HepG2 (cell line): ENCODE measurements around the gene TMEM45A. TPM values are rescaled to one million over a fixed set of nuclear protein-coding genes. Genes with fewer than 3 reads are reported as not detected.

Source experiments
- ATF1 ChIP-seq: IDR thresholded peaks from 2 replicates; pipeline ENCODE4 v1.6.1; 2016; ENCODE audit warnings: mild to moderate bottlenecking, control low read depth
- FOXA3 ChIP-seq: IDR thresholded peaks from 2 replicates; pipeline ENCODE4 v1.6.1; 2016; ENCODE audit warnings: missing genetic modification reagents, missing compliant biosample characterization
- MBD4 ChIP-seq: IDR thresholded peaks from 2 replicates; pipeline ENCODE4 v1.6.1; 2012; ENCODE audit warnings: low read length, inconsistent platforms, borderline replicate concordance
- MEIS1 ChIP-seq: sonication (generic); formaldehyde crosslinking; IDR thresholded peaks from 2 replicates; pipeline ENCODE4 v1.9.0; 2021; ENCODE audit warnings: mild to moderate bottlenecking, missing genetic modification reagents, moderate library complexity, borderline replicate concordance
- MZF1 ChIP-seq: sonication (generic); formaldehyde crosslinking; IDR thresholded peaks from 2 replicates; pipeline ENCODE4 v1.8.1; 2023; ENCODE audit warnings: mild to moderate bottlenecking, missing genetic modification reagents, borderline replicate concordance
- NFKBIZ ChIP-seq: IDR thresholded peaks from 2 replicates; pipeline ENCODE4 v1.6.1; 2018; ENCODE audit warnings: missing genetic modification reagents, missing compliant biosample characterization
- NONO ChIP-seq, 2 experiments: fragments of 450-650 bp in 1 of 2; sonication (generic) in 1 of 2; formaldehyde crosslinking in 1 of 2; IDR thresholded peaks in 1 of 2; conservative IDR thresholded peaks in 1 of 2; 2 replicates each; pipeline versions ENCODE4 v1.6.1 to v1.8.0; 2017 to 2022; ENCODE audit warnings: mild to moderate bottlenecking in 1 of 2, missing genetic modification reagents in 1 of 2, moderate library complexity in 1 of 2
- RXRA ChIP-seq: sonication (generic); formaldehyde crosslinking; IDR thresholded peaks from 2 replicates; pipeline ENCODE4 v1.5.1; 2020; ENCODE audit warnings: missing genetic modification reagents
- SPEN ChIP-seq: sonication (generic); formaldehyde crosslinking; IDR thresholded peaks from 2 replicates; pipeline ENCODE4 v1.5.1; 2020; ENCODE audit warnings: low read depth, mild to moderate bottlenecking, missing genetic modification reagents
- STAT5B ChIP-seq: sonication (generic); formaldehyde crosslinking; IDR thresholded peaks from 2 replicates; pipeline ENCODE4 v1.4.0; 2020; ENCODE audit warnings: missing genetic modification reagents
- ZNF256 ChIP-seq: sonication (generic); formaldehyde crosslinking; conservative IDR thresholded peaks from 2 replicates; pipeline ENCODE4 v1.4.0; 2020; ENCODE audit warnings: missing genetic modification reagents
- polyA plus RNA-seq, 8 experiments: library from polyadenylated mRNA; depleted of rRNA in 3 of 8; stranded (reverse) in 7 of 8; unstranded in 1 of 8; fragments of >200 nt; fragmentation: Illumina TruSeq in 4 of 8; extraction: Trizol in 4 of 8; gene quantifications; 2 replicates each; pipeline versions ENCODE4 v1.2.1 to v1.2.3, GENCODE V29; 2011 to 2016; ENCODE audit warnings: low read depth in 4 of 8, missing spikeins in 1 of 8, mixed read lengths in 1 of 8; ENCODE audit not compliant: insufficient read depth in 1 of 8
- total RNA-seq, 5 experiments: library from RNA; depleted of rRNA; stranded (reverse); fragments of >200 nt; fragmentation: Illumina TruSeq; extraction: Trizol; gene quantifications; 2 replicates each; pipeline ENCODE4 v1.2.3, GENCODE V29; 2016; ENCODE audit warnings: low read depth in 1 of 5
- TF ChIP-seq, protein P1 (sequence below): sonication (generic); formaldehyde crosslinking; IDR thresholded peaks from 2 replicates; pipeline ENCODE4 v1.8.1; 2023; ENCODE audit warnings: missing genetic modification reagents, inconsistent platforms, borderline replicate concordance
- TF ChIP-seq, protein P2 (sequence below): IDR thresholded peaks from 2 replicates; pipeline ENCODE4 v1.6.1; 2016; ENCODE audit warnings: missing compliant biosample characterization, missing genetic modification reagents, borderline replicate concordance
- TF ChIP-seq, protein P3 (sequence below): sonication (generic); formaldehyde crosslinking; IDR thresholded peaks from 2 replicates; pipeline ENCODE4 v1.8.0; 2022; ENCODE audit warnings: mild to moderate bottlenecking, missing genetic modification reagents, moderate library complexity
- TF ChIP-seq, protein P4 (sequence below): sonication (generic); formaldehyde crosslinking; IDR thresholded peaks from 2 replicates; pipeline ENCODE4 v1.5.0; 2020; ENCODE audit warnings: missing genetic modification reagents
- TF ChIP-seq, protein P5 (sequence below): sonication (generic); formaldehyde crosslinking; conservative IDR thresholded peaks from 2 replicates; pipeline ENCODE4 v1.4.0; 2020; ENCODE audit warnings: missing genetic modification reagents
- TF ChIP-seq, protein P6 (sequence below): IDR thresholded peaks from 2 replicates; pipeline ENCODE4 v1.6.1; 2012; ENCODE audit warnings: low read depth, low read length, improper control_type of control experiment

The TMEM45A gene
- total and polyA plus RNA-seq, 2 of the 13 experiments (the other 11 are each of a cell fraction or from before 2014, with no cell fraction given) = 14.8 to 38.5 TPM

DNA sequence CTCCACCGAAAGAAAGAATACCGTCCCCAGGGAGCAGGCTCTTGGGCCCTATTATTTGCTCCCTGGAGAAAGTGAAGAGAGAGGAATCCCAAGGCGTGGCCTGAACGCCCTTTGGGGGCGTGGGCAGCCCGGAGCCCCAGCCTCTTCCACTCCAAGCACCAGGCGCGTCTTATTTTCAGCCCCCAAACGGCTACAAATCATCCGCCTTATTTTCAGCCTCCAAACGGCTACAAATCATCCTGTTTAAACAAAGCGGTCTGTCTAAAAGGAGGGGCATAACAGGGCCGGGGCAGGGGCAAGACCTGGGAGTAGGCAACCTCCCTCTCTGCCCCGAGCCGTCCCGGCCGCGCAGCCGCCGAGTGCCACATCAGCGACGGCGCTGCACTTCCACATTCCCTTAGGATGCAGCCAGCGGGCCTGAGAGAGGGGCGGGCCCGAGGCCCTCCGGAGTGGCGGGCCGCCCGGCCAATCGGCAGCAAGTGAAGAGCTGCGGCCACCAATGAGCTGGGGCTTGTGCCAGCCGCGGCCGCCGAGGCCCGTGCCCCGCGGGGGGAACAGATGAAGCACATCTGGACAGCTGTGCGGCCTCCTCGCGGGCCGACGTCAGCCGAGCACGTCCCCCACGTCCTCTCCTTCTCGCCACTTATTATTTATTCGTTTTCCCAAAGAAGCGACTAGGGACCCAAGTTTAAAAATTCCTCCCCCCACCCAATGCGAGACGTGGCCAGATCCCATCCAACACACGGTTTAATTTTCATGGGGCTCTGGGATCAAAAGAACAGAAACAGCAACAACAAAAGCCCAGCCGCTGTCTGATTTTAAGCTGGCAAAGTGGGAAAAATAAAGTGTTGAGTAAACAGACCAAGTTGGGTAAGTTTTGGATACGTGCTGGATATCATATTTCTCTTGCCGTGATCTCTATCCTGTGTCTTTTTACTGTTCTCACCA, at the start of gene TMEM45A (continued):
- TF ChIP-seq, protein P1, sequence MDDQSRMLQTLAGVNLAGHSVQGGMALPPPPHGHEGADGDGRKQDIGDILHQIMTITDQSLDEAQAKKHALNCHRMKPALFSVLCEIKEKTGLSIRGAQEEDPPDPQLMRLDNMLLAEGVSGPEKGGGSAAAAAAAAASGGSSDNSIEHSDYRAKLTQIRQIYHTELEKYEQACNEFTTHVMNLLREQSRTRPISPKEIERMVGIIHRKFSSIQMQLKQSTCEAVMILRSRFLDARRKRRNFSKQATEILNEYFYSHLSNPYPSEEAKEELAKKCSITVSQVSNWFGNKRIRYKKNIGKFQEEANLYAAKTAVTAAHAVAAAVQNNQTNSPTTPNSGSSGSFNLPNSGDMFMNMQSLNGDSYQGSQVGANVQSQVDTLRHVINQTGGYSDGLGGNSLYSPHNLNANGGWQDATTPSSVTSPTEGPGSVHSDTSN (CRISPR knock-in tag) = peak; percentile 96; the same call in 1 of the 2 replicates
- TF ChIP-seq NONO (IDR thresholded peaks at IDR 0.05) (no peak), NONO (CRISPR knock-in tag; conservative IDR thresholded peaks at IDR 0.05) (0 out of 2 replicates have a peak, but pooled peaks have one; percentile 56), FOXA3 (CRISPR knock-in tag) (peak; percentile 35; the same call in 1 of the 2 replicates), MZF1 (no peak), MBD4 (no peak), SPEN (CRISPR knock-in tag) (peak; percentile 86), ZNF256 (CRISPR knock-in tag) (peak; percentile 94), STAT5B (CRISPR knock-in tag) (no peak), NFKBIZ (no peak), RXRA (no peak; the same call in 1 of the 2 replicates), MEIS1 (CRISPR knock-in tag) (peak; percentile 83; the same call in 1 of the 2 replicates), ATF1 (CRISPR knock-in tag) (peak; percentile 60)
- TF ChIP-seq, protein P2, sequence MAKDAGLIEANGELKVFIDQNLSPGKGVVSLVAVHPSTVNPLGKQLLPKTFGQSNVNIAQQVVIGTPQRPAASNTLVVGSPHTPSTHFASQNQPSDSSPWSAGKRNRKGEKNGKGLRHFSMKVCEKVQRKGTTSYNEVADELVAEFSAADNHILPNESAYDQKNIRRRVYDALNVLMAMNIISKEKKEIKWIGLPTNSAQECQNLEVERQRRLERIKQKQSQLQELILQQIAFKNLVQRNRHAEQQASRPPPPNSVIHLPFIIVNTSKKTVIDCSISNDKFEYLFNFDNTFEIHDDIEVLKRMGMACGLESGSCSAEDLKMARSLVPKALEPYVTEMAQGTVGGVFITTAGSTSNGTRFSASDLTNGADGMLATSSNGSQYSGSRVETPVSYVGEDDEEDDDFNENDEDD = peak; percentile 76; the same call in 1 of the 2 replicates
- TF ChIP-seq, protein P3, sequence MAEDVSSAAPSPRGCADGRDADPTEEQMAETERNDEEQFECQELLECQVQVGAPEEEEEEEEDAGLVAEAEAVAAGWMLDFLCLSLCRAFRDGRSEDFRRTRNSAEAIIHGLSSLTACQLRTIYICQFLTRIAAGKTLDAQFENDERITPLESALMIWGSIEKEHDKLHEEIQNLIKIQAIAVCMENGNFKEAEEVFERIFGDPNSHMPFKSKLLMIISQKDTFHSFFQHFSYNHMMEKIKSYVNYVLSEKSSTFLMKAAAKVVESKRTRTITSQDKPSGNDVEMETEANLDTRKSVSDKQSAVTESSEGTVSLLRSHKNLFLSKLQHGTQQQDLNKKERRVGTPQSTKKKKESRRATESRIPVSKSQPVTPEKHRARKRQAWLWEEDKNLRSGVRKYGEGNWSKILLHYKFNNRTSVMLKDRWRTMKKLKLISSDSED (CRISPR knock-in tag) = no peak
- TF ChIP-seq, protein P4, sequence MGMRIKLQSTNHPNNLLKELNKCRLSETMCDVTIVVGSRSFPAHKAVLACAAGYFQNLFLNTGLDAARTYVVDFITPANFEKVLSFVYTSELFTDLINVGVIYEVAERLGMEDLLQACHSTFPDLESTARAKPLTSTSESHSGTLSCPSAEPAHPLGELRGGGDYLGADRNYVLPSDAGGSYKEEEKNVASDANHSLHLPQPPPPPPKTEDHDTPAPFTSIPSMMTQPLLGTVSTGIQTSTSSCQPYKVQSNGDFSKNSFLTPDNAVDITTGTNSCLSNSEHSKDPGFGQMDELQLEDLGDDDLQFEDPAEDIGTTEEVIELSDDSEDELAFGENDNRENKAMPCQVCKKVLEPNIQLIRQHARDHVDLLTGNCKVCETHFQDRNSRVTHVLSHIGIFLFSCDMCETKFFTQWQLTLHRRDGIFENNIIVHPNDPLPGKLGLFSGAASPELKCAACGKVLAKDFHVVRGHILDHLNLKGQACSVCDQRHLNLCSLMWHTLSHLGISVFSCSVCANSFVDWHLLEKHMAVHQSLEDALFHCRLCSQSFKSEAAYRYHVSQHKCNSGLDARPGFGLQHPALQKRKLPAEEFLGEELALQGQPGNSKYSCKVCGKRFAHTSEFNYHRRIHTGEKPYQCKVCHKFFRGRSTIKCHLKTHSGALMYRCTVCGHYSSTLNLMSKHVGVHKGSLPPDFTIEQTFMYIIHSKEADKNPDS (CRISPR knock-in tag) = no peak
- TF ChIP-seq, protein P5, sequence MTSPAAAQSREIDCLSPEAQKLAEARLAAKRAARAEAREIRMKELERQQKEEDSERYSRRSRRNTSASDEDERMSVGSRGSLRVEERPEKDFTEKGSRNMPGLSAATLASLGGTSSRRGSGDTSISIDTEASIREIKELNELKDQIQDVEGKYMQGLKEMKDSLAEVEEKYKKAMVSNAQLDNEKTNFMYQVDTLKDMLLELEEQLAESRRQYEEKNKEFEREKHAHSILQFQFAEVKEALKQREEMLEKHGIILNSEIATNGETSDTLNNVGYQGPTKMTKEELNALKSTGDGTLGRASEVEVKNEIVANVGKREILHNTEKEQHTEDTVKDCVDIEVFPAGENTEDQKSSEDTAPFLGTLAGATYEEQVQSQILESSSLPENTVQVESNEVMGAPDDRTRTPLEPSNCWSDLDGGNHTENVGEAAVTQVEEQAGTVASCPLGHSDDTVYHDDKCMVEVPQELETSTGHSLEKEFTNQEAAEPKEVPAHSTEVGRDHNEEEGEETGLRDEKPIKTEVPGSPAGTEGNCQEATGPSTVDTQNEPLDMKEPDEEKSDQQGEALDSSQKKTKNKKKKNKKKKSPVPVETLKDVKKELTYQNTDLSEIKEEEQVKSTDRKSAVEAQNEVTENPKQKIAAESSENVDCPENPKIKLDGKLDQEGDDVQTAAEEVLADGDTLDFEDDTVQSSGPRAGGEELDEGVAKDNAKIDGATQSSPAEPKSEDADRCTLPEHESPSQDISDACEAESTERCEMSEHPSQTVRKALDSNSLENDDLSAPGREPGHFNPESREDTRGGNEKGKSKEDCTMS (CRISPR knock-in tag) = no peak
- TF ChIP-seq, protein P6, sequence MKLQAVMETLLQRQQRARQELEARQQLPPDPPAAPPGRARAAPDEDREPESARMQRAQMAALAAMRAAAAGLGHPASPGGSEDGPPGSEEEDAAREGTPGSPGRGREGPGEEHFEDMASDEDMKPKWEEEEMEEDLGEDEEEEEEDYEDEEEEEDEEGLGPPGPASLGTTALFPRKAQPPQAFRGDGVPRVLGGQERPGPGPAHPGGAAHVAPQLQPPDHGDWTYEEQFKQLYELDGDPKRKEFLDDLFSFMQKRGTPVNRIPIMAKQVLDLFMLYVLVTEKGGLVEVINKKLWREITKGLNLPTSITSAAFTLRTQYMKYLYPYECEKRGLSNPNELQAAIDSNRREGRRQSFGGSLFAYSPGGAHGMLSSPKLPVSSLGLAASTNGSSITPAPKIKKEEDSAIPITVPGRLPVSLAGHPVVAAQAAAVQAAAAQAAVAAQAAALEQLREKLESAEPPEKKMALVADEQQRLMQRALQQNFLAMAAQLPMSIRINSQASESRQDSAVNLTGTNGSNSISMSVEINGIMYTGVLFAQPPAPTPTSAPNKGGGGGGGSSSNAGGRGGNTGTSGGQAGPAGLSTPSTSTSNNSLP = no peak
